Esophagus squamous epithelium (tissue), 4 donors: ENCODE results near the gene SLC39A5.

Experiments
- POLR2A ChIP-seq, 4 donors: fragments of 450-650 bp; IDR thresholded peaks; one replicate each; pipeline ENCODE4 v1.6.1; 2017; ENCODE audit warnings: antibody characterized with exemption in 4 of 4, mild to moderate bottlenecking in 4 of 4, moderate library complexity in 3 of 4
- TF ChIP-seq, protein P1 (sequence below), 6 experiments: fragments of 450-650 bp in 4 of 6; fragments of 200-600 bp in 2 of 6; sonication (generic) in 2 of 6; IDR thresholded peaks; one replicate each; pipeline ENCODE4 v1.5.1; 2016 to 2019; ENCODE audit warnings: antibody characterized with exemption in 6 of 6, mild to moderate bottlenecking in 4 of 6, moderate library complexity in 4 of 6

DNA sequence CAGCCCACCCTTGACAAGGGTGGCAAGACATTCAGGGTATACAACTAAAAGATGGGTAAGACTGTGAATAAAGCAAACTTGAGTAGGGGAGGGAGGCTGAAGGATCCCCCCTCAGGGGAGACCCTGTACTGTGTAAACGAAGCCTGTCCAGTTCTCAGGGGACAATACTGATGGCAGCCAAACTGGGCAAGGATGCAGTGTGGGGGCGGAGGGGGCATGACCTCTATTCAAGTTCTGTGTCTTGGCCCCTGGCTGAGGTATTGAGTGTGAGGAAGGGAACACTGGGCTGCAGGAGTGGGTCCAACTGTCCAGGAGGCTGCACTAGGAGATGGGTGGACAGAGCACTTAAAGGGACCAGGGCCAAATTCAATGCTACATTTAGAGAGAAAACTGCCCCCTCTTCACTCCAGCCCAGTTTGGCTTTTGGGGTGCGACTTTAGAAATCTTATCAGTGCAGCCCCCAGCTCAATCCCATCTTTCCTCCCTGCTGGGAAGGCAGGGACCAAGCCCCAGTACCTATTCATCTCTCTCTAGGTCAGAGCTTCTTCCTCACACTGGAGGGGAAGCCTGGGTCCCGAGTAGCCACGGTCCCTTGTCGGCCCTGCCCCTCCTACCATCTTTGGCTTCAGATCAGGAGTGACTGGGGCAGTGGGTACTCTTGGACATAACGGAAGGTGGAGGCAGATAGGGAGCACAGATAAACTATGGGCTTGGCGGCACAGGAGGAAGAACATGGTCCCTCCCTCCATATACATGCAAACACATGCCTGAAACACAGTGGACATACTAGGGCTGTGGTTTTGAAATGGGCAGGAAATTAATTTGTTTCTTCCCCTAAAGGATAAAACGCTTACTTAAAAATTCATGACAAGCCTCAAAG lies 11.8 kb downstream of the SLC39A5 start:
- TF ChIP-seq POLR2A (IDR thresholded peaks at IDR 0.05) = no peak
- TF ChIP-seq, protein P1, sequence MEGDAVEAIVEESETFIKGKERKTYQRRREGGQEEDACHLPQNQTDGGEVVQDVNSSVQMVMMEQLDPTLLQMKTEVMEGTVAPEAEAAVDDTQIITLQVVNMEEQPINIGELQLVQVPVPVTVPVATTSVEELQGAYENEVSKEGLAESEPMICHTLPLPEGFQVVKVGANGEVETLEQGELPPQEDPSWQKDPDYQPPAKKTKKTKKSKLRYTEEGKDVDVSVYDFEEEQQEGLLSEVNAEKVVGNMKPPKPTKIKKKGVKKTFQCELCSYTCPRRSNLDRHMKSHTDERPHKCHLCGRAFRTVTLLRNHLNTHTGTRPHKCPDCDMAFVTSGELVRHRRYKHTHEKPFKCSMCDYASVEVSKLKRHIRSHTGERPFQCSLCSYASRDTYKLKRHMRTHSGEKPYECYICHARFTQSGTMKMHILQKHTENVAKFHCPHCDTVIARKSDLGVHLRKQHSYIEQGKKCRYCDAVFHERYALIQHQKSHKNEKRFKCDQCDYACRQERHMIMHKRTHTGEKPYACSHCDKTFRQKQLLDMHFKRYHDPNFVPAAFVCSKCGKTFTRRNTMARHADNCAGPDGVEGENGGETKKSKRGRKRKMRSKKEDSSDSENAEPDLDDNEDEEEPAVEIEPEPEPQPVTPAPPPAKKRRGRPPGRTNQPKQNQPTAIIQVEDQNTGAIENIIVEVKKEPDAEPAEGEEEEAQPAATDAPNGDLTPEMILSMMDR (IDR thresholded peaks at IDR 0.05) = no peak
